Measurements from ENCODE around the gene RNF220.

The RNF220 gene

DNA sequence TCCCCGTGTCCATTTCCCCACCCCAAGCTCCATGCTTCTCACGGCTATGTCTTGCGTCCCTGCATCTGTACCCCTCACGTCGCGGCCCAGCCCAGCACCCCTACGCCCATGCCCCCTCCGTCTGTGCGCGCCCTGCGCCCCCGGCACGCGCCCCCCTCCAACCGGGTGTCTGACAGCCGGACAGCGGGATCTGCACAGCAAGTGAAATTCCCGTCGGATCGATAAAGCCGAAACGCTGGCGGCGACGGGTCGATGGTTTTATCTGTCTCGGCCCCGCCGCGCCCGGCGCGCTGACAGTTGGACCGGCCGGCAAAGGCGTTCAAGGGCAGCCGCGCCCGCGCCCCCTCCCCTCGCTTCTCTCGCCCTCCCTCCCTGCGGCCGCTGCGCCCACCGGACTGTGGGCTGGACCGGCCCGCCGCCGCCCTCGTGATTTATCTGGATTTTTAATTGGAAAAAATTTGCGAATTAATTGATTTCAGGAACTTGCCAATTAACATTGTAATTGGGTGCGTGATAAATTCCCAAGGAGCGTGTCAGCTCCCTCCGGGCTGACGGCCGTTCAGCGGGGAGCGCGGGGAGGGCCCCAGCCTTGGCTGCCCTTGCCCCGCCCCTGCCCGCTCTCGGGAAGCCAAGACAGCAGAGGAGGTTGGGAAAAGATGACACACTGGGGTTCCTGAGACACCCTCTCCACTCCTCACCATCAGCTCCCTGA lies 212.1 kb downstream of the RNF220 start:
- no peak for DNase-seq

- DNase-seq, result no peak
These were observed 212.6 kb downstream of the RNF220 start for GRCh38 chr1:44617703-44618029.

- DNase-seq, result no peak
These were observed 214.3 kb downstream of the RNF220 start for GRCh38 chr1:44619261-44619900.

DNA sequence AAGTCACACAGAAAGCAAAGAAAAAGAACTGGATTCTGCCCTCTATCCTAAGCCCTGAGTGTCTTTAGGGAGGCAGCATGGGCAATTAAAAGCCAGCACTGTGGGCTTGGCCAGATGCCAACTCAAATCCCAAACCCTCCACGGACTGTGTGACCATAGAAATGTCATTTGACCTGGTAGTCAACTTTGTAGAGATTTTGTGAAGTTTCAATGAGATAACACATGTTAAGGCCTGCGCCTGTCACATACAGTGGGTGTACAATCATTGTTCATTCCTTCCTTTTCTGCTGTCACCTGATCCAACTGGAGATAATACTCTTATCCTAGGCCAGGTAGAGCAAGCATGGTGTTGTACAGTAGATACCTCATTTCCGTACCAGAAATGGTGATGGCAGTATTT lies 215.0 kb downstream of the RNF220 start:
- DNase-seq, result no peak

- DNase-seq, result no peak
These were observed 216.8 kb downstream of the RNF220 start for GRCh38 chr1:44621841-44622286.

GRCh38 chr1:44624268-44624901 lies 219.3 kb downstream of the RNF220 start:
- DNase-seq, result no peak

DNA sequence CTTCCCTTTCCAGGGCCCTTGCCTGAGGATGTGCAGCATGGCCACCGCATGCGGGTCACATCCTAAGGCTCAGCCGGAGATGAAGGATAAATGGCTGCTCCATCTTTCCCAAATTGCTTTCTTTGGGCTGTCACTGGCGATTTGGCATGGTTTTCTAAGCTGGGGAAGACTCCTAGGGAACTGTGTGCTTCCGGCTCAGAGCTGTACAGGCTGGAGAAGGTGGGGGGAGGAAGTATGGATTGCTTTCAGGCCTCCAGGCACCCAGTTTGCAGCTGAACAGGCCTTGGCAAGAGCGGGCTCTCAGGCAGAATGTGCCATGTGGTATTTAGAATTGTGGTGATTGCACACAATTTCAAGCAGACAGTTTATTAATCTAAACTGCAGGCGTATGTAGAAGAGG lies 220.3 kb downstream of the RNF220 start:
- DNase-seq, result no peak

DNA sequence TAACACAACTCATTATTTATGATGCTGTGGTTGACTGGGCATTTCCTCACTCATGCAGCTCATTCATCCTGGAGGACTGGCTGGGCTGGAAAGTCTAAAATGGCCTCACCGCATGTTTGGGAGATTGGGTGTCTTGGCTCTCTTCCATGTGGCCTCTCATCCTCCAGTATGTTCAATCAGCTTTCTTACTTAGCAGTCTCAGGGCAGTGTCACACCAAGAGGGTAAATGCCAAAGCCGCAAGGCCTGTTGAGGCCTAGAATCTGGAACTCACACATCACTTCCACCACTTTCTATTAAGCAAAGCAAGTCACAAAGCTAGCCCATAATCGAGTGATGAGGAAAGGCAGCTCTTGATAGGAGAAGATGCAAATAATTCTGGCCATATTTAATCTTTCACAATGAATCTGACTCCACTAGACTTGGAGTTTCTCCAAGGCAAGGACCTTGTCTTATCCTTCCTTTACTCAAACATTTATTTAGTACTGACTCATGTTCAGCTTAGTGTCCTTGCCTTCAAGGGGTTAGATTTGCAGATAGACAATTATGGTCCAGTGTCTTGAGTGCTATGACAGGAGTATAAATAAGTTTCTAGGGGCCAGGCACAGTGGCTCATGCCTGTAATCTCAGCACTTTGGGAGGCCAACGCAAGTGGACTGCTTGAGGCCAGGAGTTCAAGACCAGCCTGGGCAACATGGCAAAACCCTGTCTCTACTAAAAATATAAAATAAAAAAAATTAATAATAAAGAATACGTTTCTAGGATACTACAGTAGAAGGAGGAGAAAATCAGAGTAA lies 224.1 kb downstream of the RNF220 start:
- no peak for DNase-seq

DNA sequence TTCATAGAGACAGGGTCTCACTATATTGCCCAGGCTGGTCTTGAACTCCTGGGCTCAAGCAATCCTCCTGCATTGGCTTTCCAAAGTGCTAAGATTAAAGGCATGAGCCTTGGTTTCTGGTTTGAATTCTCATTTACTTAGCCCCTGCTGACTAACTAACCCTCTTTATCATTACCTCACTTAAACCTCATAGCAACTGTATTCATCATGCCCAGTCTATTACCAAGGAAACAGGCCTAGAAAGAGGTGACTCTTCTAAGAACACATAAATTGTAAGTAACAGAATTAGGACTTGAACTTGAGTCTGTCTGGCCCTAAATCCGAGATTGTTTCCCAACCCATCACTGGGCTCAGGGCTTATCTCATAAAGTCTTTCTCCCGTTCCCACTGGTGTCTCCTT lies 225.1 kb downstream of the RNF220 start:
- DNase-seq, result no peak

DNA sequence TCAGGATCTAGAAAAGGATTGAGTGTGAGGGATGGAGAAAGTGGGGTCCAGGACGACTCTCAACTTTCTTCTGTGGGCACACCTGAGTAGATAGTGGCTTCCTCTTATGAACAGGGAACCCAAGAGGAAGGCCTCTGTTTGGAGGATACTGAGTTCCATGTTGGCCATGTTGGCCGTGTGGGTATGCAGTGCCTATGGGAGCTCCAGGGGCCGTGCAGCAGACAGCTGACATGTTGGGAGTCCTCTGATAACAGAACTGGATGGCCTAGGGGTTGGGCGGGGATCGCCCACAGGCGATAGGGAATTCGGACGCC lies 226.2 kb downstream of the RNF220 start:
- no peak for DNase-seq

GRCh38 chr1:44631647-44632539 lies 226.8 kb downstream of the RNF220 start:
- no peak for DNase-seq

- DNase-seq, result no peak
These were observed 227.5 kb downstream of the RNF220 start for GRCh38 chr1:44632598-44632997.

DNA sequence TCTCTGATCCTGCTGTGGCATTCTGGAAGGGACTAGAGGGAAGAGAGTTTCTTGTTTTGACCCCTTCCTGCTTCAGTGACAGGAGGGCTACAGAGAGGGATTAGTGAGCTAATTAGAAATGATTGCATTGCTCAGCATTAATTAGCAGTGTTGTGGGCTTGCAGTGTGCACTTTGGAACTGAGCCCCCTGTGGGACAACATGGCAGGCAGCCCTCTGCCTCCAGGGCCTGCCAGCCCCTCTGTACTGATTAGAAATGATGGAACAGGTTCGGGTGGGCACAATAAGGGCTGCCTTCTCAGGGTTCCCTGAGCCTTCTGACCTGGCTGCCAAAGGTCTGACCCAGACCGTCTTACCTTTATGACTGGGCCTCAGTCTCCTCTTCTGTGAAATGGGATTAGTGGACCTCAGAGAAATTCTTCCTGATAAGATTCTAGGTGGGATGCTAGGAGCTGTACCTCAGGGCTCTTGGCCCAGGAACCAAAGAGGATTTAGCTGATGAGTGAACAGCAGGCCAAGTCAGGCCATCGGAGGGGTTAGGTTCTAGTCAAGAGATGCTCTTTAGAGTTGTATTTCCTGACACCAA lies 229.6 kb downstream of the RNF220 start:
- no peak for DNase-seq

DNA sequence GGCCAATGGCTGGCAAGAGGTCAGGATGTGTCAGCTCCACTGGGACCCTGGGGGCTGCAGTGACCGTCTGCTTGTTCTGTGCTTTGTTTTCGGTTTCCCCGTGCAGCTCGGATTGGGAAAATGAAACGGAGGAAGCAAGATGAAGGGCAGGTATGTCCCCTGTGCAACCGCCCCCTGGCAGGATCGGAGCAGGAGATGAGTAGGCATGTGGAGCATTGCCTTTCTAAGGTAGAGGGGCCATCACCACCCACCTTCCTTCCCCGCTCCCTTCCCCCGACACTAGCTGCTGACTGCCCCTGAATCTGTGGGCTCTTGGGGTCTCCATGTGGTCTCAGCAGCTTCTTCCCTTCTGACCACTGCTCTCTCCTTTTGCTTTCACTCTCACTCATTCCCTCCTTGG lies 230.4 kb downstream of the RNF220 start:
- DNase-seq, result no peak

DNA sequence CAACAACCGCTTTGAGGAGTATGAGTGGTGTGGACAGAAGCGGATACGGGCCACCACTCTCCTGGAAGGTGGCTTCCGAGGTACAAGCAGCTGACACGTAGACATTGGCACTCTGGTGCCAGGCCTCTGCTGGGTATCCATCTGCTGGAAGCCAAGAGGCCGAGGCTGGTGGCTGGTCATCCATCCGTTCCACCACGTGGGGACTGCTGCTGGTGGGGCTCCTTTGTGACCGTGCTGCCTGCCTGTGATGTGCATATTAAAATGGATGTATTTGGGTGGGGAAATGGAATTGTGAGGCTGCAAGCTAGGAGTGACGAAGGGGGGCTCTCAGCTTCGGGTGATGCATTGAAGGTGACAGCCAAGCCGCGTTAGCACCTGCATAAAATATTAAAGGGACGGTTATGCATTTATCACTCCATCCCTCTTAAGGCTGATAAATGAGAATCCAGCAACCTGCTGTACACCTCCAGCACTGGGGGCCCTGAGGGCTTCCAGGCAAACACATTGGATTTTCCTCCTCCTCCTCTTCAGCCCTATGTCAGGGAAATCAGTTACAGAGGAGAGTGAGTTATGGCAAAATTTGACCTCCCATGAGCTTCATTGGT lies 231.1 kb downstream of the RNF220 start:
- DNase-seq, result no peak

- DNase-seq, result no peak
These were observed 231.9 kb downstream of the RNF220 start for GRCh38 chr1:44636688-44637598.

- no peak for DNase-seq
These were observed 232.8 kb downstream of the RNF220 start for GRCh38 chr1:44637702-44638411.

- no peak for DNase-seq
These were observed 235.3 kb downstream of the RNF220 start for GRCh38 chr1:44640200-44640853.
